Progenitor cell of endocrine pancreas (in vitro differentiated cells): ENCODE data around the gene DIABLO. TPM values are rescaled to one million over a fixed set of nuclear protein-coding genes. Genes with fewer than 3 reads are reported as not detected.

ENCODE experiments used
- DNase-seq: peaks from one replicate; pipeline ENCODE4 v3.0.0; 2021; ENCODE audit warnings: low spot score; ENCODE audit not compliant: unreplicated experiment
- H3K27ac Mint-ChIP-seq: 2 replicates; pipeline ENCODE4 v1.8.0; 2021; ENCODE audit warnings: mild to moderate bottlenecking, moderate library complexity, mixed read lengths
- H3K27me3 Mint-ChIP-seq: 2 replicates; pipeline ENCODE4 v1.8.0; 2021; ENCODE audit warnings: mixed read lengths
- H3K36me3 Mint-ChIP-seq: 2 replicates; pipeline ENCODE4 v1.8.0; 2022; ENCODE audit warnings: mixed read lengths; ENCODE audit not compliant: insufficient read depth
- H3K4me1 Mint-ChIP-seq: 2 replicates; pipeline ENCODE4 v1.8.0; 2021; ENCODE audit warnings: low read depth, mixed read lengths
- H3K4me3 Mint-ChIP-seq: 2 replicates; pipeline ENCODE4 v1.8.0; 2021; ENCODE audit warnings: low read depth, mild to moderate bottlenecking, moderate library complexity, mixed read lengths
- H3K9me3 Mint-ChIP-seq: 2 replicates; pipeline ENCODE4 v1.8.0; 2021; ENCODE audit warnings: low read depth, mixed read lengths
- total RNA-seq: library from RNA; stranded (reverse); gene quantifications from 2 replicates; pipeline ENCODE4 v1.2.1, GENCODE V29; 2021
- TF ChIP-seq, protein P1 (sequence below): fragments of 200-600 bp; sonication (generic); IDR thresholded peaks from one replicate; pipeline ENCODE4 v1.5.0; 2021; ENCODE audit warnings: antibody characterized with exemption, mild to moderate bottlenecking; ENCODE audit not compliant: unreplicated experiment

Gene DIABLO
- total RNA-seq, 1 donor from 2014 or later: 63.8 TPM

DNA sequence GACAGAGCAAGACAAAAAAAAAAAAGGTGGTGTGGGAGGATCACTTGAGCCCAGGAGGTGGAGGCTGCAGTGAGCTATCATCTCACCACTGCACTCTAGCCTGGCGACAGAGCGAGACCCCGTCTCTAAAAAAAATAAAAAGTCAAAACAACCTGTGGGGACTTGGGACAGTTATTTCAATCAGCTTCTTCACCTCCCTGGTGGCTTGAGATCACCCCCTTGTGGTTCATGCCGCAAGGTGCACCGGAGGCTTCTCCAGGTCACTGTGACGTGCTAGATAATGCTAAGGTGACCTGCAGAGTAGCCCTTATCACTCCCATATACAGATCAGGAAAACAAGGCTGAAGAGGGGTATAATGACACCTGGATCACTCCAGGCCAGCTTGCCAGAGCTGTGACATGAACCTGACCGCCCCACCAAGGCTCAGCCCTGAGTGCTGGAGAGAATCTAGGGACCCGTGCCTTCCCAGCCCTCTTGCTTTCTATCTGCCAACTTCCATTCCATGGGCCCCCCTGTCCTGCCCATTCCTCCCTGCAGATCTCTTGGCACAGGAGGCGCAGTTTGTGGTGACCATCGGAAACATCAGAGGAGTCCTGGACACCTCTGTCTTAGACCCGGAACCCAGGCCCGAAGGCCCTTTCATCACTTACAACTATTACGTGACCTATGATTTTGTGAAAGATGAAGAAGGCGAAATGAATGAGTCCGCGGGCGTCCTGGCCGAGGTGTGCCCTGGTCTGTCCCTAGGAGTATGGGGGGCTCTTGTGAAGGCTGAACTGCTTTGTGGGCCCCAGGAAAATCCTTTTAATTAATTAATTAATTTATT, 34.8 kb downstream of the DIABLO start:
- no peak overlapping the region for H3K4me3 Mint-ChIP-seq
- no peaks in the 10 kb centered on the region for H3K4me1 Mint-ChIP-seq
- no peak overlapping the region for H3K27ac Mint-ChIP-seq
- DNase-seq: peak; percentile 66
- H3K36me3 Mint-ChIP-seq: no peaks in the 10 kb centered on the region
- H3K9me3 Mint-ChIP-seq: no peaks in the 10 kb centered on the region
- H3K27me3 Mint-ChIP-seq: peaks cover 3% of the 10 kb centered on the region
- TF ChIP-seq, protein P1, sequence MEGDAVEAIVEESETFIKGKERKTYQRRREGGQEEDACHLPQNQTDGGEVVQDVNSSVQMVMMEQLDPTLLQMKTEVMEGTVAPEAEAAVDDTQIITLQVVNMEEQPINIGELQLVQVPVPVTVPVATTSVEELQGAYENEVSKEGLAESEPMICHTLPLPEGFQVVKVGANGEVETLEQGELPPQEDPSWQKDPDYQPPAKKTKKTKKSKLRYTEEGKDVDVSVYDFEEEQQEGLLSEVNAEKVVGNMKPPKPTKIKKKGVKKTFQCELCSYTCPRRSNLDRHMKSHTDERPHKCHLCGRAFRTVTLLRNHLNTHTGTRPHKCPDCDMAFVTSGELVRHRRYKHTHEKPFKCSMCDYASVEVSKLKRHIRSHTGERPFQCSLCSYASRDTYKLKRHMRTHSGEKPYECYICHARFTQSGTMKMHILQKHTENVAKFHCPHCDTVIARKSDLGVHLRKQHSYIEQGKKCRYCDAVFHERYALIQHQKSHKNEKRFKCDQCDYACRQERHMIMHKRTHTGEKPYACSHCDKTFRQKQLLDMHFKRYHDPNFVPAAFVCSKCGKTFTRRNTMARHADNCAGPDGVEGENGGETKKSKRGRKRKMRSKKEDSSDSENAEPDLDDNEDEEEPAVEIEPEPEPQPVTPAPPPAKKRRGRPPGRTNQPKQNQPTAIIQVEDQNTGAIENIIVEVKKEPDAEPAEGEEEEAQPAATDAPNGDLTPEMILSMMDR: peak; percentile 83

DNA sequence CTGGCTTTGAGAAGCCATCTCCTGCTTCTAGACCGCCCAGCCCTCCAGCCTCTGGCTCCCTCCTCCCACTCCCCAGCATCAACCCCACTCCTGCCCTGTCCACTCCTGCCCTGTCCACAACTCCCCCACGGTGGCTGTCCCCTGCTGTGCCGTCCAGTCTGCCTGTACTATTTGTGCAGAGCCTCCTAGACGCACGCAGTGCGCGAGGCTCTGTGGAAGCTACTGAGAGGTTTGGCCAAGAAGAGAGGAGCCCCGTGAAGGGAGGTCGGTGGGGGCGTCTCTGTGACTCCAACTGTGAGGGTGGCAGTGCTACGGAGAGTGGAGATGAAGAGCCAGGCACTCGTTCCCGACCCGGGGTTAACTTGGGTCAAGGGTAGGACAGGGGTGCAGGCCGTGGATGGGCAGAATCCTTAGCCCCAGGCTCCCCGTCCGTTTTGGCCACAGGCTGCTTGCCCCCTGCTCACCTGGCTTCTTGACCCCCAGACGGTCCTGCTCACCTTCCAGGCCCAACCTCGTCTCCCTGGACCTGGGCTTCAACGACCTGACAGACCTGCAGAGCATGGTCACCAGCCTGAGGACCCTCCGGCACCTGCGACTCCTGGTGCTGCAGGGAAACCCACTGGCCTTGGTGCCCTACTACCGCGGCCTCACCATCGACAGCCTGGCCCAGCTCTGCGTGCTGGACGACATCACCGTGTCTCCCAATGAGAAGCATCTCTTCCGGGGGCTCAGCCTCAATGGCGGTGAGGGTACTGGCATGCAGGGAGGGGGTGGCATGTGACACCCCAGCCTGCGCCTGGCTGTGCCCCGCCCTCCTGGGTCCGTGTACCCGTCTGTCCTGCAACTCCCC, 36.0 kb downstream of the DIABLO start:
- H3K36me3 Mint-ChIP-seq: no peaks in the 10 kb centered on the region
- no peaks in the 10 kb centered on the region for H3K4me1 Mint-ChIP-seq
- peaks cover 5% of the 10 kb centered on the region for H3K27me3 Mint-ChIP-seq
- no peak overlapping the region for H3K4me3 Mint-ChIP-seq
- H3K27ac Mint-ChIP-seq: no peak overlapping the region
- no peaks in the 10 kb centered on the region for H3K9me3 Mint-ChIP-seq
- DNase-seq: no peak
- TF ChIP-seq, protein P1: no peak

- Mint-ChIP-seq H3K4me3 (no peak overlapping the region), H3K27me3 (peaks cover 7% of the 10 kb centered on the region), H3K4me1 (no peaks in the 10 kb centered on the region), H3K27ac (no peak overlapping the region), H3K36me3 (no peaks in the 10 kb centered on the region), H3K9me3 (no peaks in the 10 kb centered on the region)
- no peak for DNase-seq
- TF ChIP-seq, protein P1: no peak
Measured at GRCh38 chr12:122187466-122187865, 38.4 kb downstream of the DIABLO start.

DNA sequence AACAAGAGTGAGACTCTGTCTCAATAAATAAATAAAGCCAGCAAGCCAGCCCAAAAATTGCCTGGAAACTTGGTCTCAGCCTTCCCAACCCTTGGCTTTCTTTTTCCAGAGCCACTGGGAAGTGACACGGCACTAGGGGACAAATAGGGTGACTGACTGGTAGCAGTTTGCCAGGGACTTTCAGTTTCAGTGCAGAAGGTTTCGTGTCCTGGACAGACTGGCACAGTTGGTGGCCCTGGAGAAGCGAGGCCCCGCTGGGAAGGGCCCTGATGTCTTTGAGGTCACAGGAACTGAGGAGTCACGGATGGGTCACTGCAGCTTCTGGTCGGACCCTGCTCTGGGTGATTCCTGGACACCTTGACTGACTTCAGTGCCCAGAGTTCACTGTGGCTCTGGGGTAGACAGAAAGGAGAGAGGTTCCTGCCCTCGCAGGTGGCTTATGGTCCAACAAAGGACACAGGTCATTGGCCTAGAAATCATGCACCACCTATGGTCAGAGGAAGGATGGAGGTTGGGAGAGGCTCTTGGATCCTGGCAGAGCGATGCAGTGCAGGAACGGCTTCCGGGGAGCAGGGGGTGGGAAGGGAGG, 40.3 kb downstream of the DIABLO start:
- Mint-ChIP-seq H3K4me3 (no peak overlapping the region), H3K27me3 (peaks cover 6% of the 10 kb centered on the region), H3K36me3 (no peaks in the 10 kb centered on the region), H3K4me1 (no peaks in the 10 kb centered on the region), H3K9me3 (no peaks in the 10 kb centered on the region), H3K27ac (no peak overlapping the region)
- DNase-seq: no peak
- TF ChIP-seq, protein P1: no peak

GRCh38 chr12:122185079-122185478, 40.8 kb downstream of the DIABLO start:
- no peaks in the 10 kb centered on the region for H3K36me3 Mint-ChIP-seq

More at GRCh38 chr12:122185079-122185478, 40.8 kb downstream of the DIABLO start:
- peaks cover 6% of the 10 kb centered on the region for H3K27me3 Mint-ChIP-seq
- H3K4me1 Mint-ChIP-seq: no peaks in the 10 kb centered on the region
- no peak overlapping the region for H3K27ac Mint-ChIP-seq
- TF ChIP-seq, protein P1: no peak
- no peak overlapping the region for H3K4me3 Mint-ChIP-seq
- DNase-seq: no peak
- no peaks in the 10 kb centered on the region for H3K9me3 Mint-ChIP-seq
